PC-9 (cell line): ENCODE results near the gene PHF23. TPM values are rescaled to one million over a fixed set of nuclear protein-coding genes. Genes with fewer than 3 reads are reported as not detected.

Experiments
- BruUV-seq: library from RNA; stranded (reverse); fragments of 400-500 nt; replicated peaks from 2 replicates; lab custom pipeline; 2021; lab: Mats Ljungman, UMichigan
- CTCF ChIA-PET: fragments of 300-600 bp; sonication (Branson Sonifier 250); formaldehyde crosslinking; loops from one replicate; lab custom pipeline; 2022; ENCODE audit warnings: antibody characterized with exemption; lab: Charles Lee
- POLR2A ChIA-PET: fragments of 300-600 bp; sonication (Branson Sonifier 250); formaldehyde crosslinking; loops from one replicate; lab custom pipeline; 2022; ENCODE audit warnings: antibody characterized with exemption; ENCODE audit not compliant: unreplicated experiment; lab: Charles Lee
- DNase-seq, 2 experiments: peaks; one replicate each; pipeline versions ENCODE4 v3.0.0 to v3.0.0-alpha.2; 2015 to 2022; ENCODE audit warnings: mixed read lengths in 1 of 2
- H2AFZ ChIP-seq: fragments of 200-600 bp; sonication (generic); 2 replicates; pipeline ENCODE4 v1.8.1; 2017; ENCODE audit warnings: antibody characterized with exemption
- H3F3A ChIP-seq: fragments of 200-600 bp; sonication (generic); 2 replicates; pipeline ENCODE4 v1.8.1; 2017; ENCODE audit warnings: antibody characterized with exemption, mild to moderate bottlenecking, low read depth; ENCODE audit not compliant: insufficient read depth
- H3K27ac ChIP-seq: fragments of 200-600 bp; sonication (generic); 2 replicates; pipeline ENCODE4 v1.6.1; 2016; ENCODE audit warnings: mixed run types
- H3K27me3 ChIP-seq: fragments of 200-600 bp; sonication (generic); 2 replicates; pipeline ENCODE4 v1.6.1; 2016; ENCODE audit warnings: low read depth, mixed run types; ENCODE audit not compliant: insufficient read depth
- H3K36me3 ChIP-seq: fragments of 200-600 bp; sonication (generic); 2 replicates; pipeline ENCODE4 v1.6.1; 2016; ENCODE audit warnings: low read depth, mixed run types
- H3K4me1 ChIP-seq: fragments of 200-600 bp; sonication (generic); replicated peaks from 2 replicates; pipeline ENCODE4 v1.6.1; 2016; ENCODE audit warnings: mixed run types; ENCODE audit not compliant: insufficient read depth
- H3K4me2 ChIP-seq: fragments of 200-600 bp; sonication (generic); 2 replicates; pipeline ENCODE4 v1.6.1; 2017; ENCODE audit warnings: mixed run types
- H3K4me3 ChIP-seq: fragments of 200-600 bp; sonication (generic); 2 replicates; pipeline ENCODE4 v1.6.1; 2016; ENCODE audit warnings: mixed run types
- H3K79me2 ChIP-seq: fragments of 200-600 bp; sonication (generic); 2 replicates; pipeline ENCODE4 v1.6.1; 2017; ENCODE audit warnings: low read depth, mixed run types
- H3K9me2 ChIP-seq: fragments of 200-600 bp; sonication (generic); 2 replicates; pipeline ENCODE4 v1.8.1; 2017; ENCODE audit warnings: mild to moderate bottlenecking; ENCODE audit not compliant: insufficient read depth
- H3K9me3 ChIP-seq: fragments of 200-600 bp; sonication (generic); 2 replicates; pipeline ENCODE4 v1.8.1; 2016; ENCODE audit warnings: low read depth; ENCODE audit not compliant: insufficient read depth
- H4K20me1 ChIP-seq: fragments of 200-600 bp; sonication (generic); 2 replicates; pipeline ENCODE4 v1.8.1; 2017; ENCODE audit not compliant: insufficient read depth
- CTCF ChIP-seq: fragments of 200-600 bp; sonication (generic); conservative IDR thresholded peaks from 2 replicates; pipeline ENCODE4 v1.6.1; 2017; ENCODE audit warnings: mixed run types, antibody characterized with exemption, mild to moderate bottlenecking, moderate library complexity
- EZH2 ChIP-seq: fragments of 200-600 bp; sonication (generic); IDR thresholded peaks from 2 replicates; pipeline ENCODE4 v1.8.0; 2017; ENCODE audit warnings: antibody characterized with exemption, low read depth
- intact Hi-C: fragments of 100-400 bp; cut with micrococcal nuclease; formaldehyde crosslinking; loops from one replicate; pipeline ENCODE4 v1.10.0; 2022; ENCODE audit not compliant: unreplicated experiment
- total RNA-seq: library from RNA; stranded (reverse); gene quantifications from 2 replicates; pipeline ENCODE4 v1.2.3, GENCODE V29; 2021

Gene PHF23
- total RNA-seq, 1 experiment from 2014 or later: 64.5 TPM

- H3K79me2 ChIP-seq: peaks cover 34% of the 10 kb centered on the region
- peak overlapping the region; percentile 98 for H3K27ac ChIP-seq
- peaks cover 36% of the 10 kb centered on the region for H4K20me1 ChIP-seq
- TF ChIP-seq CTCF (peak; percentile 68), EZH2 (no peak)
- peaks cover 56% of the 10 kb centered on the region for H3F3A ChIP-seq
- BruUV-seq: no TSS peak
- peak overlapping the region; percentile 77 for H3K4me3 ChIP-seq
- ChIA-PET POLR2A (interaction anchor here (0.5 to 1.1 kb wide), 13 partner anchors 9 to 351 kb away, joined by 3 to 11 read pairs (median 4); partner anchors contain the start of genes DVL2, GABARAP and PHF23), CTCF (interaction anchor here (0.5 to 2.2 kb wide), 6 partner anchors 18 to 235 kb away, joined by 3 to 30 read pairs (median 4); partner anchors contain the start of genes GABARAP and PHF23)
- H3K9me3 ChIP-seq: no peaks in the 10 kb centered on the region
- no peaks in the 10 kb centered on the region for H3K9me2 ChIP-seq
- DNase-seq: peak; percentile 52 to 64
- peak overlapping the region; percentile 89 for H3K4me2 ChIP-seq
- H2AFZ ChIP-seq: no peak overlapping the region
- H3K36me3 ChIP-seq: peaks cover 31% of the 10 kb centered on the region
- peaks cover 33% of the 10 kb centered on the region for H3K4me1 ChIP-seq
- intact Hi-C loops: loop anchor here (5.0 kb wide), 1 partner anchor 87 kb away; the partner anchor contains the start of gene EIF5A
- H3K27me3 ChIP-seq: no peaks in the 10 kb centered on the region
Observed at GRCh38 chr17:7220593-7221277, 18.5 kb downstream of the PHF23 start.

- intact Hi-C loops: loop anchor here (5.0 kb wide), 1 partner anchor 87 kb away; the partner anchor contains the start of gene EIF5A
- TSS peak; percentile 51 for BruUV-seq
- peak; percentile 95 to 98 for DNase-seq
- TF ChIP-seq CTCF (no peak), EZH2 (no peak)
- no peaks in the 10 kb centered on the region for H3K9me3 ChIP-seq
- no peaks in the 10 kb centered on the region for H3K9me2 ChIP-seq
- peak within 1 kb of the TSS; percentile 98 for H3K27ac ChIP-seq
- peaks cover 34% of the 10 kb centered on the region for H3K79me2 ChIP-seq
- peaks cover 48% of the 10 kb centered on the region for H3F3A ChIP-seq
- ChIA-PET CTCF (interaction anchor here (0.5 to 2.2 kb wide), 5 partner anchors 19 to 234 kb away, joined by 3 to 30 read pairs (median 4); partner anchors contain the start of genes GABARAP and PHF23), POLR2A (interaction anchor here (0.5 to 1.1 kb wide), 14 partner anchors 10 to 258 kb away, joined by 3 to 11 read pairs (median 5); partner anchors contain the start of genes DVL2, GABARAP and PHF23)
- H3K4me2 ChIP-seq: peak within 1 kb of the TSS; percentile 89
- H3K4me3 ChIP-seq: peak within 1 kb of the TSS; percentile 77
- peak within 1 kb of the TSS; percentile 84 for H2AFZ ChIP-seq
- H4K20me1 ChIP-seq: peaks cover 36% of the 10 kb centered on the region
- H3K36me3 ChIP-seq: peaks cover 31% of the 10 kb centered on the region
- H3K4me1 ChIP-seq: peaks cover 36% of the 10 kb centered on the region
- H3K27me3 ChIP-seq: no peaks in the 10 kb centered on the region
Observed at GRCh38 chr17:7219812-7220592, 19.3 kb downstream of the PHF23 start, which contains the start of the genes ACADVL and DLG4. Gene ACADVL (plus strand): TSS chr17:7219938. CDS start chr17:7219985, 47 bp downstream. Gene DLG4 (minus strand): TSS chr17:7219836.
